Kidney (tissue), 14 donors: ENCODE data around the gene MTFMT. TPM values are rescaled to one million over a fixed set of nuclear protein-coding genes. Genes with fewer than 3 reads are reported as not detected.

Experiments used
- DNase-seq, 5 donors: peaks; one replicate each; pipeline ENCODE4 v3.0.0-alpha.2; 2013 to 2020
- FAIRE-seq: peaks from 2 replicates; lab custom pipeline; 2012; peaks lifted over from hg19 to GRCh38; lab: Jason Lieb, UNC
- H3K27ac ChIP-seq, 2 donors: one replicate each; pipeline ENCODE4 v1.7.0; 2013; ENCODE audit warnings: low read depth in 2 of 2, low read length in 2 of 2, inconsistent platforms in 1 of 2
- H3K27me3 ChIP-seq: one replicate; pipeline ENCODE4 v1.7.1; 2013; ENCODE audit warnings: low read length, inconsistent platforms; ENCODE audit not compliant: control insufficient read depth, insufficient read depth
- H3K36me3 ChIP-seq, 3 donors: one replicate each; pipeline versions ENCODE4 v1.7.0 to v1.7.1; 2013; ENCODE audit warnings: low read length in 3 of 3, control low read depth in 1 of 3, inconsistent platforms in 1 of 3; ENCODE audit not compliant: insufficient read depth in 3 of 3, control insufficient read depth in 2 of 3
- H3K4me1 ChIP-seq, 3 donors: one replicate each; pipeline versions ENCODE4 v1.7.0 to v1.7.1; 2013; ENCODE audit warnings: low read length in 3 of 3, inconsistent platforms in 1 of 3, low read depth in 1 of 3; ENCODE audit not compliant: control insufficient read depth in 2 of 3, insufficient read depth in 2 of 3
- H3K4me3 ChIP-seq, 3 donors: one replicate each; pipeline versions ENCODE4 v1.7.0 to v1.8.1; 2013; ENCODE audit warnings: low read length in 3 of 3, control low read depth in 1 of 3, inconsistent platforms in 1 of 3
- H3K9ac ChIP-seq, 3 donors: one replicate each; pipeline versions ENCODE4 v1.7.0 to v1.7.1; 2013; ENCODE audit warnings: low read length in 3 of 3, control low read depth in 1 of 3, inconsistent platforms in 1 of 3
- H3K9me3 ChIP-seq, 3 donors: one replicate each; pipeline versions ENCODE4 v1.7.0 to v1.7.1; 2013; ENCODE audit warnings: low read length in 3 of 3, control low read depth in 1 of 3, inconsistent platforms in 1 of 3; ENCODE audit not compliant: control insufficient read depth in 2 of 3, insufficient read depth in 1 of 3
- intact Hi-C: fragments of 100-400 bp; cut with DNase I; formaldehyde crosslinking; loops from one replicate; pipeline ENCODE4 v1.11.1; 2022
- polyA plus RNA-seq: library from polyadenylated mRNA; stranded (reverse); fragments of 350-450 nt; fragmentation: Illumina TruSeq; extraction: RNeasy Lipid Tissue Mini Kit (QIAGEN cat#74804); gene quantifications from one replicate; pipeline ENCODE4 v1.2.3, GENCODE V29; 2014; ENCODE audit warnings: low read depth, low replicate concordance; ENCODE audit not compliant: insufficient read depth
- total RNA-seq: library from RNA; stranded (reverse); fragmentation: NEBNext Ultra II Directional; extraction: Animal tissue kit (Norgen Biotek cat#: 25700); gene quantifications from one replicate; pipeline ENCODE4 v1.2.1, GENCODE V29; 2021
- TF ChIP-seq, protein P1 (sequence below): IDR thresholded peaks from 3 replicates; pipeline ENCODE4 v1.5.1; 2012; ENCODE audit warnings: mild to moderate bottlenecking, moderate library complexity, borderline replicate concordance; ENCODE audit not compliant: insufficient read depth; ENCODE audit errors: extremely low read depth
- donor health status: control.
- donor health status: control.
- donor health status: control.
- donor health status: control.
- donor health status: control.
- donor health status: DM: yes; HTN: yes; CAD: no.
- donor health status: Normal renal cell carcinoma (clear cell type).

Gene MTFMT
- total and polyA plus RNA-seq, 2 donors from 2014 or later = 11.7 to 12.5 TPM

GRCh38 chr15:64981812-64982431, 47.5 kb downstream of the MTFMT start:
- Histone ChIP-seq H3K27ac (no peak overlapping the region), H3K27me3 (no peaks in the 10 kb centered on the region), H3K4me1 (no peaks in the 10 kb centered on the region), H3K36me3 (peaks cover 4 to 19% (median 10%) of the 10 kb centered on the region in 3 donors), H3K9me3 (no peaks in the 10 kb centered on the region), H3K4me3 (no peak overlapping the region), H3K9ac (no peak overlapping the region)
- intact Hi-C loops = no loop called here
- DNase-seq (no peak), FAIRE-seq (no peak)
- TF ChIP-seq, protein P1, sequence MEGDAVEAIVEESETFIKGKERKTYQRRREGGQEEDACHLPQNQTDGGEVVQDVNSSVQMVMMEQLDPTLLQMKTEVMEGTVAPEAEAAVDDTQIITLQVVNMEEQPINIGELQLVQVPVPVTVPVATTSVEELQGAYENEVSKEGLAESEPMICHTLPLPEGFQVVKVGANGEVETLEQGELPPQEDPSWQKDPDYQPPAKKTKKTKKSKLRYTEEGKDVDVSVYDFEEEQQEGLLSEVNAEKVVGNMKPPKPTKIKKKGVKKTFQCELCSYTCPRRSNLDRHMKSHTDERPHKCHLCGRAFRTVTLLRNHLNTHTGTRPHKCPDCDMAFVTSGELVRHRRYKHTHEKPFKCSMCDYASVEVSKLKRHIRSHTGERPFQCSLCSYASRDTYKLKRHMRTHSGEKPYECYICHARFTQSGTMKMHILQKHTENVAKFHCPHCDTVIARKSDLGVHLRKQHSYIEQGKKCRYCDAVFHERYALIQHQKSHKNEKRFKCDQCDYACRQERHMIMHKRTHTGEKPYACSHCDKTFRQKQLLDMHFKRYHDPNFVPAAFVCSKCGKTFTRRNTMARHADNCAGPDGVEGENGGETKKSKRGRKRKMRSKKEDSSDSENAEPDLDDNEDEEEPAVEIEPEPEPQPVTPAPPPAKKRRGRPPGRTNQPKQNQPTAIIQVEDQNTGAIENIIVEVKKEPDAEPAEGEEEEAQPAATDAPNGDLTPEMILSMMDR = no peak

DNA sequence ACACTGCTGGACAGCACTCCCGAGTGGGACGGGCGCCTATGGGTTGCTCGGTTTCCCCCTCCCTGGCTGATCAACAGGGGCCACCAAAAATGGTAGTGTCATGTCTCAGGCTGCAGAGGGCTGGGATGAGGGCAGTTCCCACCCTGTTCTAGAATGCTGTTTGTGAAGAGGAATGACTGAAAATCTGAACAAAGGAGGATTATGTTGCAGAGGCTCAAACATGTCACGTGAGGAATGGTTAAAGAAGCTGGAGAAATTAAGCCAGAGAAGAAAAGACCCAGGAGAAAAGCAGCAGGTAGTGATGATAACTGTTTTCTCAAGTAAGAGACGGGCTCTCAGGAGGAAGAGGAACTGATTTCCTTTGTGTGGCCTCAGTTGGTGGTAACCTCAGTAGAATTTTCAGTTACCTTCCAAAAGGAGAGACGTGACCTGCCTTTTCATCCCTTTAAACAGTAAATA, 50.2 kb downstream of the MTFMT start:
- no peak for FAIRE-seq
- Histone ChIP-seq H3K9me3 (no peaks in the 10 kb centered on the region), H3K27me3 (no peaks in the 10 kb centered on the region), H3K27ac (no peak overlapping the region), H3K4me1 (no peaks in the 10 kb centered on the region), H3K4me3 (no peak overlapping the region), H3K36me3 (peaks cover 4 to 29% (median 14%) of the 10 kb centered on the region in 3 donors), H3K9ac (no peak overlapping the region)
- TF ChIP-seq, protein P1 = no peak
- peak in 1 of 5 donors; percentile 11 for DNase-seq
- intact Hi-C loops = no loop called here

DNA sequence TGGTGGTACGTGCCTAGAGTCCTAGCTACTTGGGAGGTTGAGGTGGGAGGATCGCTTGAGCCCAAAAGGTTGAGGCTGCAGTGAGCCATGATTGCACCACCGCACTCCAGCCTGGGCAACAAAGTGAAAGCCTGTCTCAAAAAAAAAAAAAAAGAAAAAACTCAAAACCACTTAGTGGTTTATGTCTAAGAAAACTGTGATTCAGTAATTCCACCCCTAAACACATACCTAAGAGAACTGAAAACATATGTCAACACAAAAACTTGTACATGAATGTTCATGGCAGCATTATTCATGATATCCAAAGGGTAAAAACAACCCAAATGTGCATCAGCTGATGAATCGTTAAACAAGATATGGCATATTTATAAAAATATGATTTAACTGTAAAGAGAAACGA, 54.0 kb downstream of the MTFMT start:
- TF ChIP-seq, protein P1 = no peak
- no peaks in the 10 kb centered on the region for H3K27me3 ChIP-seq
- no peaks in the 10 kb centered on the region for H3K4me1 ChIP-seq
- FAIRE-seq (no peak), DNase-seq (no peak)
- intact Hi-C loops = no loop called here
- H3K36me3 ChIP-seq = peaks cover 4 to 39% (median 22%) of the 10 kb centered on the region in 3 donors
- H3K9me3 ChIP-seq = no peaks in the 10 kb centered on the region
- H3K4me3 ChIP-seq = no peak overlapping the region
- no peak overlapping the region for H3K9ac ChIP-seq
- H3K27ac ChIP-seq = no peak overlapping the region
